GM23338 (cell line): ENCODE data around the gene KRT38. TPM values are rescaled to one million over a fixed set of nuclear protein-coding genes. Genes with fewer than 3 reads are reported as not detected.
A peak's percentile ranks its signal among the peaks of the same experiment; 100 is the strongest.

Experiments
- ATAC-seq: fragments of 200-7000 bp; cut with Tn5 transposase; 3 replicates; pipeline ENCODE4 v1.9.1; 2020
- DNase-seq: peaks from one replicate; pipeline ENCODE4 v3.0.0-alpha.2; 2015; ENCODE audit warnings: low spot score
- H2AFZ ChIP-seq: fragments of 200-600 bp; sonication (generic); 2 replicates; pipeline ENCODE4 v1.8.0; 2016; ENCODE audit warnings: antibody characterized with exemption, mild to moderate bottlenecking, moderate library complexity
- H3F3A ChIP-seq: fragments of 200-600 bp; sonication (generic); replicated peaks from 2 replicates; pipeline ENCODE4 v1.8.0; 2017; ENCODE audit warnings: antibody characterized with exemption, mixed run types, low read depth
- H3K27ac ChIP-seq: fragments of 200-600 bp; sonication (generic); 2 replicates; pipeline ENCODE4 v1.6.1; 2016; ENCODE audit warnings: low read depth
- H3K27me3 ChIP-seq: fragments of 200-600 bp; sonication (generic); 2 replicates; pipeline ENCODE4 v1.8.0; 2016; ENCODE audit warnings: mild to moderate bottlenecking, mixed run types, moderate library complexity; ENCODE audit not compliant: insufficient read depth
- H3K36me3 ChIP-seq: fragments of 200-600 bp; sonication (generic); 2 replicates; pipeline ENCODE4 v1.8.0; 2016; ENCODE audit warnings: mild to moderate bottlenecking; ENCODE audit not compliant: insufficient read depth
- H3K4me1 ChIP-seq: fragments of 200-600 bp; sonication (generic); 2 replicates; pipeline ENCODE4 v1.8.0; 2016; ENCODE audit warnings: mild to moderate bottlenecking, moderate library complexity; ENCODE audit not compliant: insufficient read depth
- H3K4me2 ChIP-seq: fragments of 200-600 bp; sonication (generic); 2 replicates; pipeline ENCODE4 v1.7.1; 2017; ENCODE audit warnings: mixed run types
- H3K4me3 ChIP-seq: fragments of 200-600 bp; sonication (generic); 2 replicates; pipeline ENCODE4 v1.6.1; 2016; ENCODE audit warnings: mixed run types
- H3K79me2 ChIP-seq: fragments of 200-600 bp; sonication (generic); replicated peaks from 2 replicates; pipeline ENCODE4 v1.8.0; 2017; ENCODE audit warnings: mild to moderate bottlenecking; ENCODE audit not compliant: insufficient read depth
- H3K9me2 ChIP-seq: fragments of 200-600 bp; sonication (generic); 2 replicates; pipeline ENCODE4 v1.8.0; 2017; ENCODE audit not compliant: insufficient read depth
- H4K20me1 ChIP-seq: fragments of 200-600 bp; sonication (generic); replicated peaks from 2 replicates; pipeline ENCODE4 v1.8.0; 2017; ENCODE audit warnings: mild to moderate bottlenecking; ENCODE audit not compliant: insufficient read depth
- H3K27ac Mint-ChIP-seq: 2 replicates; pipeline ENCODE4 v1.8.0; 2020; ENCODE audit warnings: inconsistent platforms, mild to moderate bottlenecking, moderate library complexity, mixed read lengths
- H3K27me3 Mint-ChIP-seq: 3 replicates; pipeline ENCODE4 v1.8.0; 2022; ENCODE audit warnings: low read depth, mild to moderate bottlenecking, moderate library complexity, mixed read lengths, inconsistent platforms; ENCODE audit not compliant: insufficient read depth, poor library complexity
- H3K36me3 Mint-ChIP-seq: 3 replicates; pipeline ENCODE4 v1.8.0; 2021; ENCODE audit warnings: low read depth, mild to moderate bottlenecking, inconsistent platforms, moderate library complexity, mixed read lengths
- H3K4me1 Mint-ChIP-seq: 3 replicates; pipeline ENCODE4 v1.8.0; 2020; ENCODE audit warnings: mild to moderate bottlenecking, inconsistent platforms, mixed read lengths
- H3K4me3 Mint-ChIP-seq: 3 replicates; pipeline ENCODE4 v1.8.0; 2021; ENCODE audit warnings: moderate library complexity, mild to moderate bottlenecking, inconsistent platforms, mixed read lengths
- H3K9me3 Mint-ChIP-seq: 3 replicates; pipeline ENCODE4 v1.8.0; 2020; ENCODE audit warnings: moderate library complexity, mild to moderate bottlenecking, inconsistent platforms, mixed read lengths
- CREB1 ChIP-seq: fragments of 250-450 bp; sonication (Bioruptor Pico); IDR thresholded peaks from 2 replicates; pipeline ENCODE4 v1.5.0; 2020; ENCODE audit warnings: low read depth, mild to moderate bottlenecking, moderate library complexity
- CTCF ChIP-seq, 2 experiments: fragments of 200-600 bp in 1 of 2; sonication (generic) in 1 of 2; conservative IDR thresholded peaks; 2 replicates each; pipeline versions ENCODE4 v1.5.1 to v1.6.1; 2016 to 2017; ENCODE audit warnings: antibody characterized with exemption in 2 of 2, low read depth in 2 of 2, mild to moderate bottlenecking in 2 of 2, moderate library complexity in 1 of 2
- EZH2 ChIP-seq: fragments of 200-600 bp; sonication (generic); IDR thresholded peaks from one replicate; pipeline ENCODE4 v1.8.0; 2017; ENCODE audit warnings: antibody characterized with exemption, mild to moderate bottlenecking, low read depth; ENCODE audit not compliant: unreplicated experiment
- EZH2phosphoT487 ChIP-seq: fragments of 200-600 bp; sonication (generic); IDR thresholded peaks from one replicate; pipeline ENCODE4 v1.8.1; 2018; ENCODE audit warnings: antibody characterized with exemption; ENCODE audit not compliant: unreplicated experiment
- NANOG ChIP-seq: IDR thresholded peaks from 2 replicates; pipeline ENCODE4 v1.6.1; 2016; ENCODE audit warnings: antibody characterized with exemption, borderline replicate concordance
- POLR2AphosphoS5 ChIP-seq: IDR thresholded peaks from 2 replicates; pipeline ENCODE4 v1.6.1; 2016; ENCODE audit warnings: antibody characterized with exemption, low read depth
- STAT1 ChIP-seq: IDR thresholded peaks from one replicate; pipeline ENCODE4 v1.6.1; 2016; ENCODE audit warnings: antibody characterized with exemption; ENCODE audit not compliant: unreplicated experiment
- ZNF114 ChIP-seq: fragments of 250-450 bp; sonication (Bioruptor Pico); IDR thresholded peaks from 2 replicates; pipeline ENCODE4 v1.5.0; 2020; ENCODE audit warnings: mild to moderate bottlenecking, moderate library complexity
- ZNF462 ChIP-seq: fragments of 250-450 bp; sonication (Bioruptor Pico); IDR thresholded peaks from 2 replicates; pipeline ENCODE4 v1.5.0; 2020; ENCODE audit warnings: mild to moderate bottlenecking, moderate library complexity
- polyA plus RNA-seq: library from polyadenylated mRNA; unstranded; fragments of >200 nt; fragmentation: Nextera tagmentation; extraction: Ambion mirVana; gene quantifications from 2 replicates; pipeline ENCODE4 v1.2.1, GENCODE V29; 2016
- total RNA-seq: library from RNA; depleted of rRNA; stranded (reverse); fragments of >200 nt; shearing (Covaris generic); gene quantifications from 2 replicates; pipeline ENCODE4 v1.2.3, GENCODE V29; 2014

KRT38 gene
- total and polyA plus RNA-seq, 2 experiments from 2014 or later, result not detected

- H3K79me2 ChIP-seq, result no peaks in the 10 kb centered on the region
- H4K20me1 ChIP-seq, result no peaks in the 10 kb centered on the region
- Mint-ChIP-seq H3K27ac (no peak overlapping the region), H3K4me3 (no peak overlapping the region), H3K36me3 (no peaks in the 10 kb centered on the region), H3K4me1 (peaks cover 21% of the 10 kb centered on the region), H3K9me3 (no peaks in the 10 kb centered on the region), H3K27me3 (no peaks in the 10 kb centered on the region)
- H3K4me2 ChIP-seq, result no peak overlapping the region
- no peak overlapping the region for H3K27ac ChIP-seq
- H3K9me2 ChIP-seq, result peaks cover 11% of the 10 kb centered on the region
- H3K4me3 ChIP-seq, result no peak overlapping the region
- H3K4me1 ChIP-seq, result peaks cover 7% of the 10 kb centered on the region; the same call in 1 of the 2 replicates
- no peak for TF ChIP-seq ZNF114
- no peak for TF ChIP-seq CREB1 (CRISPR knock-in tag)
- TF ChIP-seq EZH2phosphoT487, result no peak
- peak; percentile 67 to 76 for TF ChIP-seq CTCF (conservative IDR thresholded peaks at IDR 0.05; ENCODE audit: low read depth in 2 of 2)
- no peak for TF ChIP-seq STAT1
- TF ChIP-seq ZNF462 (CRISPR knock-in tag), result peak; percentile 22; the same call in 1 of the 2 replicates
- TF ChIP-seq NANOG, result no peak
- no peak for TF ChIP-seq EZH2
- TF ChIP-seq POLR2AphosphoS5, result no peak
- no peaks in the 10 kb centered on the region for H3F3A ChIP-seq
- no peaks in the 10 kb centered on the region for H3K27me3 ChIP-seq
- DNase-seq (peak; percentile 79), ATAC-seq (peak; percentile 98)
- peak overlapping the region; percentile 86; the same call in 1 of the 2 replicates for H2AFZ ChIP-seq
- no peaks in the 10 kb centered on the region for H3K36me3 ChIP-seq
Measured at GRCh38 chr17:41417576-41418015, 23.2 kb downstream of the KRT38 start.
